HG02840 (cell line): ENCODE measurements around the gene RNGTT.

Source experiments
- ATAC-seq: cut with Tn5 transposase; IDR thresholded peaks from one replicate; pipeline ENCODE4 v1.9.1; 2021; ENCODE audit warnings: mild to moderate bottlenecking, moderate library complexity, moderate number of reproducible peaks; ENCODE audit not compliant: unreplicated experiment, low FRiP score

Gene RNGTT

GRCh38 chr6:88569959-88570358, 393.5 kb downstream of the RNGTT start:
- no peak for ATAC-seq

DNA sequence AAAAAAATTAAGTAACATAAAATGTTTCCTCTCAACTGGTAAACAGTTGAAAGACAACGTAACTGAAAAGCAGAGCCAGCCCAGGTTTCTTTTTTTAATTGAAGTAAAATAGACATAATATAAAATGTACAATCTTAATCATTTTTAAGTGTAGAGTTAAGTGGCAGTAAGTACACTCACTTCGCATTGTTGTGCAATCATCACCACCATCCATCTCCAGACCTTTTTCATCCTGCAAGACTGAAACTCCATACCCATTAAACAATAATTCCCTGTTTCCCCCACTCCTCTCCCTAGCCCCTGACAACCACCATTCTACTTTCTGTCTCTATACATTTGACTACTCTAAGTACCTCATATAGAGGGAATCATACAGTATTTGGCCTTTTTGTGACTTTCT, 395.7 kb downstream of the RNGTT start:
- no peak for ATAC-seq

DNA sequence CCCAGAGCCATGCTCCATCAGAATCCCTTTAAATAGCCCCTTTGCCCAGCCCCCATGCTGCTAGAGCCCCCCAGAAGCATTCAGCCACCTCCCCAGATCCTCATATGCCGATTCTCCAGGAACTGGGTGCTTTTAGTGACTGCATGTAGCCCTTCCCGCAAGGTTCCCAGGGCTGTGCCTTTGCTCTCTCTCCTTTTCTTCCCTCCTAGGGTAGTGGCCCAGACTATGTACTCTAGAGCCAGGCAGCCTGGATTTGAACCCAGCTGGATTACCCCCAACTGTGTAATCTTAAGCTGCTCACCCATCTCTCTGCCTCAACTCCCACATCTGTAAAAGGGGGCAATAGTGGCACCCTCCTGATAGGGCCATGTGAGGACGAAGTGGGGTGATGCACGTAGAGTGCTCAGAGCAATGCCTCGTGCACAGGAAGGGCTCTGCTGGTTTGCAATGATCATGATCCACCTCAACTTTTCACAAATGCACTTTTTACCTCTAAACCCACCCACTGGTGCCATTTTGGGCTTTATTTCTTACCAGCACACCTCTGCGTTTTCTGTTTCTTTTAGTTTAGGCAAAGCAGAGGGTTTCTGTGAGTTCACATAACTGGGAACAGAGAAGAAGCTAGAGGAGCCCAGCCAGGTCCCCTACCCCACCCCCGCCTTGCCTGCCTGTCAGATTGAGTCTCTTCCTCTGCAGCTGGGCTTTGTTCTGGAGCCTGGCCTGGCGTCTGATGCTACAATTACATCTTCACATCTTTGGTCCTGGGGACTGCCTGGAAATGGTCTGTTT, 396.5 kb downstream of the RNGTT start:
- ATAC-seq = no peak

DNA sequence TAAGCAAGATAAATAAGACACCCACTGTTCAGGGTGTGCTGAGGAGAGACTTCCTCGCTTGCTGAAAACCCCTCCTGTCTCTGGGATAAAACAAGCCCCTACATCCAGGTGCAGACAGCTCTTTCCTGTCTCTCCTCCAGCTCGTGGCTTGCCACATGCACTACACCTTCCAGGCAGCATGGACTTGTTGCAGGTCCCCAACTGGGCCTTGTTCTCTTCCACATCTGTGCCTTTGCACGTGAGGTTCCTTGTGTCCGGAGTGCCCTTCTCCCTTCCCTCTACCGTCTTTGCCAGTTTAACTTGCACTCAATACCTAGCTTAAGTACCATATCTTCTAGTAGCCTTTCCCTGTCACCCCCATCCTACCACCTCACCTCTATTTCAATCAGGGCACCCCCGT, 397.6 kb downstream of the RNGTT start:
- no peak for ATAC-seq

DNA sequence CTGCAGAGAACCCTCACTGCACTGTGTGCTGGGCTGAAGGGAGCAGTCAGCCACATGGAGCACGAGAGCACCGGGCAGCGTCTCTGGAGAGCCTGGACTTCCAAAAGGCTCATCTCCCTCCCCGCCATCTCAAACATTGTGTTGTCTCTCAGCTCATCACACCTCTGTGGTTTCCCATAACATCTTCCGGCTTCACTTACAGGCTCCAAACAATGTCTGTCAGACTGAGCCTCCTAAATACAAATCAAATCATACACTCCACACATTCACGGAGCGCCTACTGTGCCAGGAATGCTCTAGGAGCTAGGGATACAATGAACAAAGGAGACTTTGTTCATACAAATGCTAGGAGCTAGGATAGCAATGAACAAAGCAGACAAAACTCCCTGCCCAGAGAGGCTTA, 398.0 kb downstream of the RNGTT start:
- no peak for ATAC-seq

- ATAC-seq = no peak
Measured at GRCh38 chr6:88563277-88563625, 400.2 kb downstream of the RNGTT start.

- ATAC-seq = no peak
Measured at GRCh38 chr6:88562353-88563276, 400.8 kb downstream of the RNGTT start.

DNA sequence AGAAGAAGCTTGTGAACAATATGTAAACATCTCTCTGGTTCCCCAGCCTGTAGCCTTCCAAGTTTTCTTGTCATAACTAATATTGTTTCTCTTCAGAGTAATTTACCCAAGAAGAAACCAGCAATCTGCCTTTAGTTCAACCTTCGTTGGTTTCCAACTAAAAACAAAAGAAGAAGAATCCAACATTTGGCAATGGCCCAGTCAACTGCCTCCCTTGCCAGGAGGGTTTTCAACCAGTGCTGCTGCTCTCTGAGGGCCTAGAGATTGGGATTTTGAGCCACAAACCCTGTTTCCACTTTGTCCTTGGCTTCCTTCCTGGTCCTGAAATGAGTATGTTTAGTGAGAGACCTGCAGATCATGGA, 401.5 kb downstream of the RNGTT start:
- ATAC-seq = no peak

DNA sequence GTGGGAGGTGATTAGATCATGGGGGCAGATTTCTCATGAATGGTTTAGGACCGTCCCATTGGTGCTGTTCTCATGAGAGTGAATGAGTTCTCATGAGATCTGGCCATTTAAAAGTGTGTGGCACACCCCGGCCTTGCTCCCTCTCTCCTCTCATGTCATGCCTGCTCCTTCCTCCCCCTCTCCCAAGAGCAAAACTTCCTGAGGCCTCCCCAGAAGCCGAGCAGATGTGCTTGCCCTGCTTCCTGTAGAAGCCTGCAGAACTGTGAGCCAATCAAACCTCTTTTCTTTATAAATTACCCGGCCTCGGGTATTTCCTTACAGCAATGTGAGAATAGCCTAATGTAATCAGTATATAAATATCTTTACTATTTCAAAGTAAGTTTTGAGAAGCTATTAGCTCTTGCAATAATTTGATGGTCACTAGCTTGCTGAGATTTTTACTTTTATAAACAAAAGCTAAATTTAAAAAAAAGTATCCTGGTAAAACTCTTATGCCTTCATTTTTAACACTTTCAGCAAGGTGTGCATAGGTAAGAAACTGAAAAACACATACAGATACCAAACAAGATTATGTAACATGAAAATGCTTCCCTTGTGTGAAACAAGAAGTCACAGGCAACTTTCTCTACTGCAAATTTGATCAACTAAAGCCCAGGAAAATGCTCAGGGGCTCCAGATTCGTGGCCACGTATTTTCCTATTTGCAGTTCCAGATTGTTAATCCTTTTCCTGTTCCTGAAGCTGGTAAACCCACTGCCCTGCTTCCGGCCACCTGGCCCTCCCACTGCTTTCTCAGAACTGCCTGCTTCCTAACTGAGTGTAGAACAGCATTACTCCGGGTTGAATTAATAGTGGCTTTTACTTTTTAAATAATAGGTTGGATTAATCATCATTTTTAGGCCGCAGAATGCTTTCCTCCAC, 402.1 kb downstream of the RNGTT start:
- ATAC-seq = no peak
